Measurements from ENCODE around the gene TMIGD1.

DNA sequence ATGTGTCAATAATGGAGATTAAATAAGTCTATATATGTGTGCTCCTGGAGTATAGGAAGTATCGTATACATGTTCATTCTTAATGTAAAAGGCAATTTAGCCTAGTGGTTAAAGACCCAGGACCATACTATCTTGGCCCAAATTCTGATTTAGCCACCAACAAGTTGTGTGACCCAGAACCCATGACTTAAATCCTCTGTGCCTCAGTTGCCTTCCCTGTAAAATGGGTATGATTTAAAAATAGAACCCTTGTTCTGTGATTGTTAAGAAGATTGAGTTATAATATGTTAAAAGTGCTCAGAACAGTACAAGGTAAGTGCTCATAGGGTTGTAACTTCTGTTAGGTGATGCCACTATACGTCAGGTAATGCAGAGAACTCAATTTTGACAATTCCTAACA, 23.3 kb downstream of the TMIGD1 start:
- TF ChIP-seq, protein P1, sequence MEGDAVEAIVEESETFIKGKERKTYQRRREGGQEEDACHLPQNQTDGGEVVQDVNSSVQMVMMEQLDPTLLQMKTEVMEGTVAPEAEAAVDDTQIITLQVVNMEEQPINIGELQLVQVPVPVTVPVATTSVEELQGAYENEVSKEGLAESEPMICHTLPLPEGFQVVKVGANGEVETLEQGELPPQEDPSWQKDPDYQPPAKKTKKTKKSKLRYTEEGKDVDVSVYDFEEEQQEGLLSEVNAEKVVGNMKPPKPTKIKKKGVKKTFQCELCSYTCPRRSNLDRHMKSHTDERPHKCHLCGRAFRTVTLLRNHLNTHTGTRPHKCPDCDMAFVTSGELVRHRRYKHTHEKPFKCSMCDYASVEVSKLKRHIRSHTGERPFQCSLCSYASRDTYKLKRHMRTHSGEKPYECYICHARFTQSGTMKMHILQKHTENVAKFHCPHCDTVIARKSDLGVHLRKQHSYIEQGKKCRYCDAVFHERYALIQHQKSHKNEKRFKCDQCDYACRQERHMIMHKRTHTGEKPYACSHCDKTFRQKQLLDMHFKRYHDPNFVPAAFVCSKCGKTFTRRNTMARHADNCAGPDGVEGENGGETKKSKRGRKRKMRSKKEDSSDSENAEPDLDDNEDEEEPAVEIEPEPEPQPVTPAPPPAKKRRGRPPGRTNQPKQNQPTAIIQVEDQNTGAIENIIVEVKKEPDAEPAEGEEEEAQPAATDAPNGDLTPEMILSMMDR (conservative IDR thresholded peaks at IDR 0.05; ENCODE audit: low read depth in 2 of 2), result no peak
- TF ChIP-seq JUNB (IDR thresholded peaks at IDR 0.05; ENCODE audit: unreplicated experiment) (no peak), EZH2 (IDR thresholded peaks at IDR 0.05; ENCODE audit: low read depth, unreplicated experiment) (no peak), STAT1 (IDR thresholded peaks at IDR 0.05; ENCODE audit: unreplicated experiment) (no peak), EZH2phosphoT487 (IDR thresholded peaks at IDR 0.05; ENCODE audit: unreplicated experiment) (no peak), POLR2AphosphoS5 (IDR thresholded peaks at IDR 0.05; ENCODE audit: low read depth) (no peak)
- TF ChIP-seq, protein P2, sequence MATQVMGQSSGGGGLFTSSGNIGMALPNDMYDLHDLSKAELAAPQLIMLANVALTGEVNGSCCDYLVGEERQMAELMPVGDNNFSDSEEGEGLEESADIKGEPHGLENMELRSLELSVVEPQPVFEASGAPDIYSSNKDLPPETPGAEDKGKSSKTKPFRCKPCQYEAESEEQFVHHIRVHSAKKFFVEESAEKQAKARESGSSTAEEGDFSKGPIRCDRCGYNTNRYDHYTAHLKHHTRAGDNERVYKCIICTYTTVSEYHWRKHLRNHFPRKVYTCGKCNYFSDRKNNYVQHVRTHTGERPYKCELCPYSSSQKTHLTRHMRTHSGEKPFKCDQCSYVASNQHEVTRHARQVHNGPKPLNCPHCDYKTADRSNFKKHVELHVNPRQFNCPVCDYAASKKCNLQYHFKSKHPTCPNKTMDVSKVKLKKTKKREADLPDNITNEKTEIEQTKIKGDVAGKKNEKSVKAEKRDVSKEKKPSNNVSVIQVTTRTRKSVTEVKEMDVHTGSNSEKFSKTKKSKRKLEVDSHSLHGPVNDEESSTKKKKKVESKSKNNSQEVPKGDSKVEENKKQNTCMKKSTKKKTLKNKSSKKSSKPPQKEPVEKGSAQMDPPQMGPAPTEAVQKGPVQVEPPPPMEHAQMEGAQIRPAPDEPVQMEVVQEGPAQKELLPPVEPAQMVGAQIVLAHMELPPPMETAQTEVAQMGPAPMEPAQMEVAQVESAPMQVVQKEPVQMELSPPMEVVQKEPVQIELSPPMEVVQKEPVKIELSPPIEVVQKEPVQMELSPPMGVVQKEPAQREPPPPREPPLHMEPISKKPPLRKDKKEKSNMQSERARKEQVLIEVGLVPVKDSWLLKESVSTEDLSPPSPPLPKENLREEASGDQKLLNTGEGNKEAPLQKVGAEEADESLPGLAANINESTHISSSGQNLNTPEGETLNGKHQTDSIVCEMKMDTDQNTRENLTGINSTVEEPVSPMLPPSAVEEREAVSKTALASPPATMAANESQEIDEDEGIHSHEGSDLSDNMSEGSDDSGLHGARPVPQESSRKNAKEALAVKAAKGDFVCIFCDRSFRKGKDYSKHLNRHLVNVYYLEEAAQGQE (IDR thresholded peaks at IDR 0.05; ENCODE audit: unreplicated experiment), result no peak
- TF ChIP-seq, protein P3, sequence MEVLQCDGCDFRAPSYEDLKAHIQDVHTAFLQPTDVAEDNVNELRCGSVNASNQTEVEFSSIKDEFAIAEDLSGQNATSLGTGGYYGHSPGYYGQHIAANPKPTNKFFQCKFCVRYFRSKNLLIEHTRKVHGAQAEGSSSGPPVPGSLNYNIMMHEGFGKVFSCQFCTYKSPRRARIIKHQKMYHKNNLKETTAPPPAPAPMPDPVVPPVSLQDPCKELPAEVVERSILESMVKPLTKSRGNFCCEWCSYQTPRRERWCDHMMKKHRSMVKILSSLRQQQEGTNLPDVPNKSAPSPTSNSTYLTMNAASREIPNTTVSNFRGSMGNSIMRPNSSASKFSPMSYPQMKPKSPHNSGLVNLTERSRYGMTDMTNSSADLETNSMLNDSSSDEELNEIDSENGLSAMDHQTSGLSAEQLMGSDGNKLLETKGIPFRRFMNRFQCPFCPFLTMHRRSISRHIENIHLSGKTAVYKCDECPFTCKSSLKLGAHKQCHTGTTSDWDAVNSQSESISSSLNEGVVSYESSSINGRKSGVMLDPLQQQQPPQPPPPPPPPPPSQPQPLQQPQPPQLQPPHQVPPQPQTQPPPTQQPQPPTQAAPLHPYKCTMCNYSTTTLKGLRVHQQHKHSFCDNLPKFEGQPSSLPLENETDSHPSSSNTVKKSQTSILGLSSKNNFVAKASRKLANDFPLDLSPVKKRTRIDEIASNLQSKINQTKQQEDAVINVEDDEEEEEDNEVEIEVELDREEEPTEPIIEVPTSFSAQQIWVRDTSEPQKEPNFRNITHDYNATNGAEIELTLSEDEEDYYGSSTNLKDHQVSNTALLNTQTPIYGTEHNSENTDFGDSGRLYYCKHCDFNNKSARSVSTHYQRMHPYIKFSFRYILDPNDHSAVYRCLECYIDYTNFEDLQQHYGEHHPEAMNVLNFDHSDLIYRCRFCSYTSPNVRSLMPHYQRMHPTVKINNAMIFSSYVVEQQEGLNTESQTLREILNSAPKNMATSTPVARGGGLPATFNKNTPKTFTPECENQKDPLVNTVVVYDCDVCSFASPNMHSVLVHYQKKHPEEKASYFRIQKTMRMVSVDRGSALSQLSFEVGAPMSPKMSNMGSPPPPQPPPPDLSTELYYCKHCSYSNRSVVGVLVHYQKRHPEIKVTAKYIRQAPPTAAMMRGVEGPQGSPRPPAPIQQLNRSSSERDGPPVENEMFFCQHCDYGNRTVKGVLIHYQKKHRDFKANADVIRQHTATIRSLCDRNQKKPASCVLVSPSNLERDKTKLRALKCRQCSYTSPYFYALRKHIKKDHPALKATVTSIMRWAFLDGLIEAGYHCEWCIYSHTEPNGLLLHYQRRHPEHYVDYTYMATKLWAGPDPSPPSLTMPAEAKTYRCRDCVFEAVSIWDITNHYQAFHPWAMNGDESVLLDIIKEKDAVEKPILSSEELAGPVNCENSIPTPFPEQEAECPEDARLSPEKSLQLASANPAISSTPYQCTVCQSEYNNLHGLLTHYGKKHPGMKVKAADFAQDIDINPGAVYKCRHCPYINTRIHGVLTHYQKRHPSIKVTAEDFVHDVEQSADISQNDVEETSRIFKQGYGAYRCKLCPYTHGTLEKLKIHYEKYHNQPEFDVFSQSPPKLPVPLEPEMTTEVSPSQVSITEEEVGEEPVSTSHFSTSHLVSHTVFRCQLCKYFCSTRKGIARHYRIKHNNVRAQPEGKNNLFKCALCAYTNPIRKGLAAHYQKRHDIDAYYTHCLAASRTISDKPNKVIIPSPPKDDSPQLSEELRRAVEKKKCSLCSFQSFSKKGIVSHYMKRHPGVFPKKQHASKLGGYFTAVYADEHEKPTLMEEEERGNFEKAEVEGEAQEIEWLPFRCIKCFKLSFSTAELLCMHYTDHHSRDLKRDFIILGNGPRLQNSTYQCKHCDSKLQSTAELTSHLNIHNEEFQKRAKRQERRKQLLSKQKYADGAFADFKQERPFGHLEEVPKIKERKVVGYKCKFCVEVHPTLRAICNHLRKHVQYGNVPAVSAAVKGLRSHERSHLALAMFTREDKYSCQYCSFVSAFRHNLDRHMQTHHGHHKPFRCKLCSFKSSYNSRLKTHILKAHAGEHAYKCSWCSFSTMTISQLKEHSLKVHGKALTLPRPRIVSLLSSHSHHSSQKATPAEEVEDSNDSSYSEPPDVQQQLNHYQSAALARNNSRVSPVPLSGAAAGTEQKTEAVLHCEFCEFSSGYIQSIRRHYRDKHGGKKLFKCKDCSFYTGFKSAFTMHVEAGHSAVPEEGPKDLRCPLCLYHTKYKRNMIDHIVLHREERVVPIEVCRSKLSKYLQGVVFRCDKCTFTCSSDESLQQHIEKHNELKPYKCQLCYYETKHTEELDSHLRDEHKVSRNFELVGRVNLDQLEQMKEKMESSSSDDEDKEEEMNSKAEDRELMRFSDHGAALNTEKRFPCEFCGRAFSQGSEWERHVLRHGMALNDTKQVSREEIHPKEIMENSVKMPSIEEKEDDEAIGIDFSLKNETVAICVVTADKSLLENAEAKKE (CRISPR knock-in tag; IDR thresholded peaks at IDR 0.05), result no peak

Data from GM23338 (cell line).